ENCODE measurements around the gene METTL15.

DNA sequence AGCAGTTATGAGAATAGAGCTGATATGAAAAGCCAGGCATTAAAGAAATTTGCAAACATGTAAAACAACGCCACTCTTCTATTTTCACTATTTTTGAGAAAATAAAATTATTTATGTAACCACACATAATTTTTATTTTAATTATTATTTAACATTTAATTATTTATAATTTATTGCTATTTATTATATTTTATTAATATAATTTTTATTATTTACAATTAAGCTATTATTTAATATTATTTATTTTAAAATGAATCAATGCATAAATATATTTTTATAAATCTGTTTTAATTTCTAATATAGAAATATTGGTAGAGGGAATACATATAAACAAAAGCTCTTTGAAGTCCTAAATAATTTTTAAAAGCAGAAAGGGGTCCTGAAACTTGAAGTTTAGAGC is 36.9 kb upstream of the METTL15 start:
- TF ChIP-seq, protein P1, sequence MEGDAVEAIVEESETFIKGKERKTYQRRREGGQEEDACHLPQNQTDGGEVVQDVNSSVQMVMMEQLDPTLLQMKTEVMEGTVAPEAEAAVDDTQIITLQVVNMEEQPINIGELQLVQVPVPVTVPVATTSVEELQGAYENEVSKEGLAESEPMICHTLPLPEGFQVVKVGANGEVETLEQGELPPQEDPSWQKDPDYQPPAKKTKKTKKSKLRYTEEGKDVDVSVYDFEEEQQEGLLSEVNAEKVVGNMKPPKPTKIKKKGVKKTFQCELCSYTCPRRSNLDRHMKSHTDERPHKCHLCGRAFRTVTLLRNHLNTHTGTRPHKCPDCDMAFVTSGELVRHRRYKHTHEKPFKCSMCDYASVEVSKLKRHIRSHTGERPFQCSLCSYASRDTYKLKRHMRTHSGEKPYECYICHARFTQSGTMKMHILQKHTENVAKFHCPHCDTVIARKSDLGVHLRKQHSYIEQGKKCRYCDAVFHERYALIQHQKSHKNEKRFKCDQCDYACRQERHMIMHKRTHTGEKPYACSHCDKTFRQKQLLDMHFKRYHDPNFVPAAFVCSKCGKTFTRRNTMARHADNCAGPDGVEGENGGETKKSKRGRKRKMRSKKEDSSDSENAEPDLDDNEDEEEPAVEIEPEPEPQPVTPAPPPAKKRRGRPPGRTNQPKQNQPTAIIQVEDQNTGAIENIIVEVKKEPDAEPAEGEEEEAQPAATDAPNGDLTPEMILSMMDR (IDR thresholded peaks at IDR 0.05) = no peak
- TF ChIP-seq EZH2 (IDR thresholded peaks at IDR 0.05; ENCODE audit: borderline replicate concordance, insufficient read depth, low read depth, low read length, poor library complexity, severe bottlenecking) = no peak
